CD4-positive, alpha-beta T cell treated with Interferon gamma for 1 hour (primary cell): Measurements from ENCODE around the gene RIMKLB.
"Not testable (repeated sequence)": the region's sequence is repeated elsewhere in the genome, so short reads cannot be mapped to it uniquely, and the experiment has no call there.

ENCODE experiments used
- DNase-seq: peaks from one replicate; pipeline ENCODE4 v3.0.0-alpha.2; 2020

RIMKLB gene

GRCh38 chr12:8695116-8695515 lies 2.7 kb upstream of the RIMKLB start:
- no peak for DNase-seq

GRCh38 chr12:8696442-8697090 lies 1.2 kb upstream of the RIMKLB start:
- no peak for DNase-seq

- DNase-seq: no peak
Observed at GRCh38 chr12:8697120-8697475, 693 bp upstream of the RIMKLB start.

- DNase-seq: peak; percentile 43
Observed at GRCh38 chr12:8698132-8698851, 501 bp downstream of the RIMKLB start.

DNA sequence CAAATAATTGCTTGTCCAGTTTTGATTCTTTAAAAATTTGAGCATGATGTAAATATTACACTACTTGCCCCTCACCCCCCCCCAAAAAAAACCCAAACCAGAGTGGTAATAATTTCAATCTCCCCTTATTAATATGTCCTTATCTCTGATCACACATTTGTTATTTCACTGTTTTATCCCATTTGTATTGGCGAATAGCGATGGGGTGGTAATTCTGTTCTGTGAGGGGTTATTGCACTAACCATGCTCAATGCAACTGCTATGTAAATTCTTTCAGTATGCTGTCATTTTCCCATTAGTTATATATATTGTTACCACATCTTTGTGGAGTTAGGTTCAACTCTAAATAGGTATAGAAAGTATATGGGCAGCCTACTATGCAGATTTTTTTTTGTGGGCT lies 1.1 kb downstream of the RIMKLB start:
- no peak for DNase-seq

GRCh38 chr12:8699714-8700113 lies 1.9 kb downstream of the RIMKLB start:
- DNase-seq: no peak

- DNase-seq: no peak
Observed at GRCh38 chr12:8701046-8701660, 3.4 kb downstream of the RIMKLB start.

DNA sequence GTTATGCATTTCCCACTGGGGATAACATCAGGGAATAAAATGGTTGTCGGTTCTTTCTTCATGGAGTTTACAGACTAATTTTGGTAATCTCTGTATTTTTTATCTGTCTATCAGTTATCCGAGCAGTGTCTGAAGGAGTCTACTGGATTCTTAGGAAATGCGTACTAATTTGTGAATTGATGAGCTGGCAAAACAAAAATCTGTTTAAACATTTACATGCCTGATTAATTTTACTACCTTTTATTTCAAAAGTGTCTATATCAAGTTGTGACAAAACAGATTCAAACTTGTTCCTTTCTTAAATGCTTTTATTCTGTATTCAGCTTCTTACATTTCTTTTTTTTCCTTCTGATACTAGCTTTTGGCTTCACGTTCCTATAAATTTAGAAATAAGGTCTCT lies 4.4 kb downstream of the RIMKLB start:
- DNase-seq: no peak

DNA sequence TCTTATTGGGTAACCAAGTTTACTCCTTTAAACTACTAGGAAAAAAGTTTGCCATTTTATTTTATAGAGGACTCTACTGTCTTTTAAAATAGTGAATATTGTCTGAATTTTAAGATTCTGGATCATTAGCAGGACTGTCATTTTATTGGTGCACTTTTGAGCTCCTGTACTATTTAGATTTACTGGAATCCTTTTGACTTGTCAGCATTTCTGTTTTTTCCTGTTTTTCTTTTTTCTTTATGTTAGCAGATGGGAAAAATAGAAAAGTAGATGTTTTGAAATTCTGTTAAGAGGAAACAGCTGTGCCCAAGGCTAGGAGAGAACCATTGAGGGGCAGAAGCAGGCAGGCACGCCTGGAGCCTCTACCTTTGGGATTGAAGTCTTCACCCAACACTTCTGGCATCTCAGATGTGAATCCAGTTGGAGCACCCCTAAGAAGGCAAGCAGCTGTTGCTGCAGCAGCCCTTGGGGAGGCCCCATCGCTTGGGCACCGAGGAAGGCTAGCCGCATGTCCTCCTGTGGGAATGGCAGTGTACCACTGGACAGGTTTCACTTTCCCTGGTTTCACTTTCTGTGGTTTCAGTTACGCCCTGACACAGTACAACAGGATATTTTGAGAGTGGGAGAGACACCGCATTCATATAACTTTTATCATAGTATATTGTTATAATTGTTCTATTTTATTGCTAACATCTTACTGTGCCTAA lies 11.5 kb downstream of the RIMKLB start:
- DNase-seq: no peak

GRCh38 chr12:8712572-8712971 lies 14.8 kb downstream of the RIMKLB start:
- DNase-seq: no peak

DNA sequence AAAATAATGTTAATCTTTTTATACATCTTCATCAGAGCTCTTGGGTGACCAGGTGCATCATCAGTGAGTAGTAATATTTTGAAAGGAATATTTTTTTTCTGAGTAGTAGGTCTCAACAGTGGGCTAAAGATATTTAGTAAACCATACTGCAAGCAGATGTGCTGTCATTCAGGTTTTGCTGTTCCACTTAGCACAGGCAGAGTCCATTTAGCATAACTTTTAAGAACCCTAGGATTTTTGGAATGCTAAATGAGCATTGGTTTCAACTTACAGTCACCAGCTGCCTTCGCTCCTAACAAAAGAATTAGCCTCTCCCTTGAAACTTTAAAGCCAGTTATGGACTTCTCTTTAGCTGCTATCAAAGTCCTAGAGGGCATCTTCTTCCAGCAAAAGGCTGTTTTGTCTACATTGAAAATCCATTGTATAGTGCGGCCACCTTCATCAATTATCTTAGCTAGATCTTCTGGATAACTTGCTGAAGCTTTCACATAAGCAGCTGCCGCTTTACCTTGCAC lies 24.6 kb downstream of the RIMKLB start:
- no peak for DNase-seq

- DNase-seq: no peak
Observed at GRCh38 chr12:8734873-8735381, 37.1 kb downstream of the RIMKLB start.

- no peak for DNase-seq
Observed at GRCh38 chr12:8742501-8742900, 44.7 kb downstream of the RIMKLB start.

- not testable (repeated sequence) for DNase-seq
Observed at GRCh38 chr12:8743121-8743520, 45.3 kb downstream of the RIMKLB start.

DNA sequence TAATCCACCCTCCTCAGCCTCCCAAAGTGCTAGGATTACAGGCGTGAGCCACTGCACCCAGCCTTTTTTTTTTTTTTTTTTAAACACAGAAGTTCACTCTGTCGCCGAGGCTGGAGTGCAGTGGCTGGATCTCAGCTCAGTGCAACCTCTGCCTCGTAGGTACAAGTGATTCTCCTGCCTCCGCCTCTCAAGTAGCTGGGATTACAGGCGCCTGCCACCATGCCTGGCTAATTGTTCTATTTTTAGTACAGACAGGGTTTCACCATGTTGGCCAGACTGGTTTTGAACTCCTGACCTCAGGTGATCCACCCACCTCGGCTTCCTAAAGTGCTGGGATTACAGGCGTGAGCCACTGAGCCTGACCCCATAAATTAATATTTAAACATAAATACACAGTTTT lies 47.8 kb downstream of the RIMKLB start:
- DNase-seq: not testable (repeated sequence)

DNA sequence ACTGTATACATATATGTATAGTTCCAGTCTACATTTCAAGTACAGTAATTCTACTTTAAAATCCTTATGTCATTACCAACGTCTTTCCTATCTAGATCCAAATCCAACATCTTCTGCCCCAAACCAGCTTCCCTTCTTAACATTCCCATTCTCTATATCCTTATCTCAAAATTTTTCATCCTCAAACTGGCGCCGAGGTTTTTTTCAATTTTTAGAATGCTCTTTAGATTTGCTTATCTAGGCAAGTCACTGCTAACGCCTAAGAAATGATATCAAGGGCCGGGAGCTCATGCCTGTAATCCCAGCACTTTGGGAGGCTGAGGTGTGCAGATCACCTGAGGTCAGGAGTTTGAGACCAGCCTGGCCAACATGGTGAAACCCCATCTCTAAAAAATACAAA lies 48.3 kb downstream of the RIMKLB start:
- DNase-seq: no peak

DNA sequence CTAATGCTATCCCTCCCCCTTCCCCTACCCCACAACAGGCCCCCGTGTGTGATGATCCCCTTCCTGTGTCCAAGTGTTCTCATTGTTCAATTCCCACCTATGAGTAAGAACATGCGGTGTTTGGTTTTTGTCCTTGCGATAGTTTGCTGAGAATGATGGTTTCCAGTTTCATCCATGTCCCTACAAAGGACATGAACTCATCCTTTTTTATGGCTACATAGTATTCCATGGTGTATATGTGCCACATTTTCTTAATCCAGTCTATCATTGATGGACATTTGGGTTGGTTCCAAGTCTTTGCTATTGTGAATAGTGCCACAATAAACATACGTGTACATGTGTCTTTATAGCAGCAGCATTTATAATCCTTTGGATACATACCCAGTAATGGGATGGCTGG lies 62.3 kb downstream of the RIMKLB start:
- DNase-seq: not testable (repeated sequence)

- DNase-seq: not testable (repeated sequence)
Observed at GRCh38 chr12:8762701-8763100, 64.9 kb downstream of the RIMKLB start.

- DNase-seq: not testable (repeated sequence)
Observed at GRCh38 chr12:8766121-8766520, 68.3 kb downstream of the RIMKLB start.

DNA sequence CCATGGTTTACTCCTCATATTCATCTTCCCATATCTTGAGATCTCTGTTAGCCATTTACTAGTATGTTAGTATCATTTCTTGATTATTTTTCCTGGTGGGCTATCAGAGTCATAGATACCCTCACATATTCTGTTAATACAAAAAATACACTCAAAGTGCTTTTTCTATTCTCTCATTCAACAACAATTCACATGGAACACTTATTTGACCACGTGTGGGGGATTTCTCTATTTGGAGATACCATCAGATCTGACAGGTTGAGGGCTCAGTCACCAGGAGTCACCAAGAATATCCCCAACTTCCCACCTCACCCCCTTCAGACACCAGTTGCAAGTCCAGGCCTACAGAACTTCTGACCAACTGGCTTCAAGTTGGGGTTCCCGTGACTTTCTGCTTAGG lies 72.7 kb downstream of the RIMKLB start:
- no peak for DNase-seq

- no peak for DNase-seq
Observed at GRCh38 chr12:8771072-8771471, 73.3 kb downstream of the RIMKLB start.

GRCh38 chr12:8773461-8773860 lies 75.7 kb downstream of the RIMKLB start:
- no peak for DNase-seq

- DNase-seq: no peak
Observed at GRCh38 chr12:8779281-8779680, 81.5 kb downstream of the RIMKLB start.
